GM19468 (cell line): ENCODE measurements around the gene BMI1.
"Not testable (repeated sequence)": the region's sequence is repeated elsewhere in the genome, so short reads cannot be mapped to it uniquely, and the experiment has no call there.

ENCODE experiments used
- ATAC-seq: cut with Tn5 transposase; IDR thresholded peaks from one replicate; pipeline ENCODE4 v1.9.1; 2021; ENCODE audit warnings: mild to moderate bottlenecking, moderate library complexity, moderate number of reproducible peaks; ENCODE audit not compliant: unreplicated experiment; ENCODE audit errors: extremely low read depth

The BMI1 gene

DNA sequence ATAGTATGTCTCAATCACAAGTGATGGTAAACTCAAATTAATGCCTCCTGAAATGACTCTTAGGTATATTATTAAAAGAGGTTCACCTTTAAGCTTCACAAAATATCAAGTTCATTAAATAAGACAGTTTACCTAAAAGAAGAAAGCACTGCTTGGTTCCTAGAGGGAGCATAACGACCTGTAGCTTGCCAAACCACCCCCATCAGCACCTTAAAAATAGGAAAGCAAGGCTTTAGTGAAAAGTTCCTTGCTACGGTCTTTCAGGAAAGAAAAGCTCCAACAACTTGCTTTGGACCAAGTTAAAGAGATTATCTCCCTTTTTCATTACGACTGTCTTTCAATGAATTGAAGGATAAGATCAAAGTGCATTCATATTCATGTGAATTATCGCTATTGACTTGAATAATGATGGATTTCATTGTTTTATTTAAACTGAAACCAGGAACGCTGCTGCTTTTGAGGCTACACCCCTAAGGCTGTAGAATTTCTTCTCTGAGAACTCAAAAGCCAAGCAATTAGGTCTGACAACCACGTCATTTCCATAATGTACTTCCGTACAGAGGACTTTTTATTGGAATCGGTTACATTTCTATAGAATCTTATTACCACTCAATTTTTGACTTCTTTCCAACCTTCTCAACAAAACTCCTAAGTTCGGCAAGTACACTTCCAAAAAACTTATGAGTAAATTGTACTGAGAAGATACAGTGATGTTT, 17.4 kb downstream of the BMI1 start:
- ATAC-seq: no peak

DNA sequence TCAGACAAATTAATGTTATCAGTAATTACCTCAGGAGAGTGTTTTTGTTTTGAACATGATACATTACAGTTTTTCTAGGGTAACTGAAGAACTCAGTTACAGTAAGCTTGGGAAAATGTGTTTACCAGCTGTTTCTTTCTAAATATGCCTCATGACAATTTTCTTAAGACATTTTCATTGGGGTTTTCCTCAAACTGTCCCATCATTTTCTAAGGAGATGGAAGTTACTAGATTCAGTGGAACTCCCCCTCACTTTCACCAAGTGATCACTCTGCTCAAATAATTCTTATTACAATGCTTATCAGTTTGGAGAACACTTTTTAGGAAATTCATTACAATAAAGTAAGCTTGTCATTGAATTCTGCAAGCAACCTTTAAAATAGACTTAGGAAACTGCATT, 18.0 kb downstream of the BMI1 start:
- ATAC-seq: no peak

DNA sequence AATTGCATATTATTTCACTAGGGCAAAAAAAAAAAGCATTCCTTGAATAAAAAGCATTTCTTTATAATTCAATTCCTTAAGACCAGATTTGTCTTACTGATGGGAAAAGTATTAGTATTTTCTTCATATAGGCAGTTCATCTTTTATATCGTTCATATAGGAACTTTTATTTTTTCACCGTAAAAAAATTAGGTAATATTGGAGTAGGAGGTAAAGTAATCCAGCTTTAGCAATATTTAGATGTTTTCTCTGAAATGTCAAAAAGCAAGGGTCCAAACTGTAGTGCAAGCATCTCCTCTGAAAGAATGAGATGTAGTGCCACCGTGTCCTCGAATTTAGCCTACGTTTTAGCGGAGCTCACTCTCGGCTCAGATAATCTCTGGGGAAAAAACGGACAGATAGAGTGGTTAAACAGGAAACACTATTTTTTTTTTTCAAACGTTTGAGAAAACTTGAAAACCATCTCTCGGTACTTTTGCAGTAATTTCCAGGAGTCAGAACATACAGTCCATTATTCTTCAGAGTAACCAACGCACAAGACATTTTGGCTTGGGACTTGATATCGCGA, 18.9 kb downstream of the BMI1 start:
- no peak for ATAC-seq

DNA sequence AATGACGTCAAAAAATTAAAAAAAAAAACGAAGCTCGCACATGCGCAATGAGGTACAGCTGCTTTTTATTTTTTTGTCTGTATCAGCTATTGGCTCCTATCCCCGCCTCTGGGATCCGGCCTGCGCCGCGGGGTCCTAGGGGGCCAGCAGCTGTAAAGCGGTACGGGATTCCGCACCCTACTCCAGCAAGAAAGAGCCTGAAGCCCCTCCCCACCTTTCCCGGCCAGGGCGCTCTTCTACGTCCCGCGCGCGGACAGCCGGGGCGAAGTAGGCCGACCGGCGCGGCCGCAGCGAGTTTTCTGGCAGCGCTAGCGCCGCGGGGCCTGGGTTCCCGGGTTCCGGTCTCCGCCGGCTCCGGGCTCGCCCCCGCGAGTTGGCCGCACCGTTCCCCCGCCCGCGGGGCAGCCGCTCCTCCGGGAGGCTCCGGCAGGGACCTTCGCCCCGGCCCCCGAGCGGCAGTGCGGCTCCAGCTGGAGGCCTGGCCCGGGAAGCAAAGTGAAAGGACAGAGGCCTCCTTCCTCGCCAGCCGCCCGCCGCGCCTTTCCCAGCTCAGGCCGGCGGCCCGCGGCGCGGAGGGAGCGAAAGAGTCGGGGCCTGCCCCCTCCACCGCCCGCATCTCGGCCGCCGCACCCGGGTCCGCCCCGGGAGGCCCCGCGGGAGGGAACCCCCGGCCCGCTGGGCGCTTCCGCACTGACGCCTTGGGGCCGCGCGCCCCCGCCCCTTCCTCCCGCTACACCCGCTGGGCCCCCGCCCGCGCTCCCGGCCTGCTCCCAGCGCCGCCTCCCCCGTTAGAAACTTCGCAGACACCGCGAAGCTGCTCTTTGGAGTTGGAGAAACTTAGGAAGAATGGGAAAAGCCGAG, 19.7 kb downstream of the BMI1 start:
- no peak for ATAC-seq

DNA sequence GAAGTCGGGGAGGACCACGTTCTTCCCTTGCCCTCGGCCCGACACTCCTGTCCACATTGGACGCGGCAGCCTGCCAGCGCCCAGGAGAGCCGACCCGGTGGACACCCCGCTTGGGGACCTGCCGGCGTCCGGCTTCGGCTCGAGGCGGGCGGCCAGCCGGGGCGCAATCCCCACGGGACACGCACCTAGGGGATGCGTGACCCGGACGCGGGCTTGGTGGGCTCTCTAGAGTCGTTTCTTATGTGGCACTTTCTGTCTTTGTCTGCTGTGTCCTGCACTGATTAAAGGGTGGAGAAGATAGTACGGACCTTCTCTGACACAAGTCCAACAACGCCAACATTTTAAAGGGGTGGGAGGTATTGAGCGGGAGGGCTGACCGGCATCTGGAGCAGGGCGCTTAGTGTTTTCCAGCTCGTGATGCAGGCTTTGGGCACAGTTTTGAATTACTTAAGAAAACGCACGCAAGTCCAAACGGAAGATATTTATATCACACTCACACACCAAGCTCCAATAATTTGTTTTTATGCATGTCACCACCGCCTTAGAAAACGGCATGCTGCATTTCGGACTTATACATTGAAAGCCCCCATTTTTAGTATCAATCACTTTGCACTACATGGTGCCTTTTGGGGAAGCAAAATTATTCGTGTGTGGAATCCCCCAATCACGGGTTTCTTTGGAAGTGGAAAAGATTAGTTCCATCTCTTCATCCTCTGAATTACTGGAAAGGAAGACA, 20.5 kb downstream of the BMI1 start:
- no peak for ATAC-seq

DNA sequence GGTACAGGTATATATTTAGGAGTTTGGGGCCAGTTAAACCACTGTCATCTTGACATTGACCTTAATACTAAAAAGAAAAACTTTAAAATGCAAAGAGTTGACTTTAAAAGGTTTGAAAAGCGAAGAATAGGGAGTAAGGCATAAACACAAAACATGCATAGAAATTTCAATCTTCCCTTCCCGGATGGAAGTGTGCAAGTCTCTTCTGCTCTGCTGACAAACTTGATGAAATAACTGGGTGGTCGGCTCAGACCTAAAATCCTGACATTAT, 21.0 kb downstream of the BMI1 start:
- no peak for ATAC-seq

DNA sequence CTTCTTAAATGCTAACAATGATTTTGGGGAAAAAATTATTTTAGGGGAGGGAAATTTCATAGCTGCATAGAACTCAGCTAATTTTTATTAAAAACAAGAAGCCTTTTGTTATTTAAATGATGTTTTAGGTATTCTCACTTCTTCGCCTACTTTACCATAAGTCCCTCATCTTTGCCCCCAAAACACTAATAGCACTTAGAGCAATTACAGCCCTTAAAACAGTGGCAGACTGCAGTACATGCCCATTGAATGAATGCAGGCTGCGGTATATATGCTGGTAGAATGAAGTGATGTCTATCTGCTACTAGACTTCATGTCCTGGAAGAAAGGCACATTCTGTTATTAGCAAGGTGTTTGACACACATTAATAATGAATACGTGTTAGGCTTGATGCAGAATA, 21.5 kb downstream of the BMI1 start:
- ATAC-seq: no peak

DNA sequence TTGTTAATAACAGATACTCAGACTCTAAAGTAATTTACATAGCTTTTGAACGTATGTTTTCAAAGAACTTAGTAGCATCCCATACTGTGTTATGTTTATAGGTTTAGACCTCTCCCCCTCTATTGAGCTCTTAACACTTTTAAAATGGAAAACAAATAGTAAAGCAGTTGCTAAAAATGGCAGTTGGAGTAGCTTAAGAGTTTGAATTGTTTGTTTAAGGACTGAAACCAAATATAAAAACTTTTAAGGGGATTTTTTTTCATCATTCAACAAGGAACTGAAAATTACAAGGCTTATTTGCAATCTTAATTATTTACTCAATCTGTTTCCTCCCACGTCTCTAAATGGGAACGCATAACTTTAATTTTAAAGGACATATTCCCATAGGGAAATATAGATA, 22.8 kb downstream of the BMI1 start:
- no peak for ATAC-seq

DNA sequence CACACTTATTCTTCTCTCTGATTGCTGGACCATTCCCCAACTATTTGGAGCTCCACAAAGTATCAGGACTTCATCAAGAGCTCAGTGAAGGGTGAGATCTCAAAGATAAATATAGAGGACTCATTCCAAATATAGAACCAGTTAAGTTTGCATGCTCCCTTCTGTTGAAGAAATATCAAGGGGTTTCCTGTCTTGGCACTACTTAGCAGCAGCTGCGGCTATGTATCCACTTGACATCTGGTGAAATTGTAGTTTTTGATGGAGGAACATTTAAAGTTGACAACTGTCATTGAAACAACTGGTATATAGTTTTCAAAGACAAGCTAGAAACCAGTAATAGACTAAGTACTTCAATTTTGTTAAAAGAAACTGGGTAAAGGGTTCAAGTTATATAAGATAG, 23.4 kb downstream of the BMI1 start:
- no peak for ATAC-seq

DNA sequence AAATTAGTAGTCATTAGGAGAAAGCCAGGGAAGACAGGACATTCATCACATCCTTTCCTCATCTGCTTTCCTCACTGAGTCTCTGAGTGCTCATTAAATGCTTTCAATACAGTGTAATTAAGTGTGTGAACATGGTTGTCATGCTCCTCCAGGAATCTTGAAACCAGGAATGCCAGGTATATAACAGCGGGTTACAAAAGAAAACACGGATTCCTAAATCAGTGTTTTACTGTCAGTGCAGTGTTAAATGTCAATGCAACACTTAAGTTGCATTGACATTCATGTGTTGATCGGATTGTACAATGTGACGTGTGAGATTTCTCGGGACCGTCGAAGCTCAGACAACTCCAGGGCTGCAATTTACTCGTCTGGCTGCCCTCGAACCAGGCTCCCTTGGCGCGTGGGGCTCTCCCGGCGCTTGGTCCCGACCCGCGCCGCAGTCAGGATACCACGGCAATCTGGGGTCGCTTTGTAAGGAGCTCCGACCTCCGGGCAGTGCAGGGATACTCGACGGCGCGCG, 23.9 kb downstream of the BMI1 start:
- no peak for ATAC-seq

DNA sequence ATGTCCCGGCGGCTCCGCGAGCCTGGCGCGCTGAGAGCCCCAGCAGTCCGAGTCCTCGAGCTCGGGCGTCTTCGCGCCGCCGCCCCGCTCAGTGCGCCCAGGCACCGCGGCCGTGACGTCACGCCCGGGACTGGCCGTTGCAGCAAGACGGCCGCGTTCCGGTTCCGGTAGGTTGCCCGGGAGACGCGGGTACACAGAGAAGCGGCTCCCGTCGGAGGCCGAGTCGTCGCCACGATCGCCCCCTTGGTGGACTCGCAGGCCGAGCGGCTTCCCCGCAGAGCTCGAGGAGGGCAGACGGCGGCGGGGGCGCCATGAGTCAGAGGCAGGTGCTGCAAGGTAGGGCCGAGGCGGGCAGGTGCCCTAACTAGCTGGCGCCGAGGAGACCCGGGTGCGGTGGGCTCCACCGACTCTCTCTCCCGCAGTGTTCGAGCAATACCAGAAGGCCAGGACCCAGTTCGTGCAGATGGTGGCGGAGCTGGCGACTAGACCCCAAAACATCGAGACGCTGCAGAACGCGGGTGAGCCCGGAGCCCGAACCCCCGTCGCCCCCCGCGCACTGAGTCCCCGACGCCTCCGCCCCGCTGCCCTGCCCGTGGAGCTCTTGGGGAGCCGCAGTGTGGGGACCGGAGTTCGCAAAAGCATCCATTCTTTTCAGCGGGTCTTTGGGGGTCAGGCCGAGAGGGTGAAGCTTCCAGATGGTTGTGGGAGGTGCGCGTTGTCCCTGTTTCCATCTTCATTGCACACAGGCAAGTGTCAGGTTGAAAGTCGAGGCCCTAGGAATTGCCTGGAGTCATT, 24.6 kb downstream of the BMI1 start, which contains the start of gene SPAG6:
SPAG6 (plus strand) TSS at position 196 of the 795 bp plus-strand sequence; CDS start at position 312, 116 bp downstream.
- ATAC-seq: no peak

DNA sequence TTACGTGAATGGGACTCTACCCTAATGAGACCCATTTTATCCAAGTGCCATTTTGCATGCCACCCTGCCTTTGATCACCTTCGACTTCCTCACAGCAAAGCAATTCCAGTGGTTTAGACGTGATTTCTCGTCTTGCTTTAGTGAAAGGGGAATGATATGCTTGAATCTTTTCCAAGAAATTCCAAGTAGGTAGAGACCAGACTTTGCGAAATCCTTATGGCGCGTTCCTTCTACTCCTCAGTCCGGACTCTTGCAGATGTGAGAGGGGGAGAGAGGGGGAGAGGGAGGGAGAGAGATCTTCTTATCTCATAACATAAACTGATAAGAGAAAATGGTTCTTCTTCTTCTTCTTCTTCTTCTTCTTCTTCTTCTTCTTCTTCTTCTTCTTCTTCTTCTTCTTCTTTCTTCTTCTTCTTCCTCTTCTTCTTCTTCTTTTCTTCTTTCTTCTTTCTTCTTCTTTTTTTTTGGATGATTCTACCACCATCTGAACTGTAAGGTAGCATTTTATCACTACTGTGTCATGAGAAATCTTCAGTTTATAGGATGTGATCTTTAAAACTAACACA, 25.3 kb downstream of the BMI1 start:
- ATAC-seq: no peak

DNA sequence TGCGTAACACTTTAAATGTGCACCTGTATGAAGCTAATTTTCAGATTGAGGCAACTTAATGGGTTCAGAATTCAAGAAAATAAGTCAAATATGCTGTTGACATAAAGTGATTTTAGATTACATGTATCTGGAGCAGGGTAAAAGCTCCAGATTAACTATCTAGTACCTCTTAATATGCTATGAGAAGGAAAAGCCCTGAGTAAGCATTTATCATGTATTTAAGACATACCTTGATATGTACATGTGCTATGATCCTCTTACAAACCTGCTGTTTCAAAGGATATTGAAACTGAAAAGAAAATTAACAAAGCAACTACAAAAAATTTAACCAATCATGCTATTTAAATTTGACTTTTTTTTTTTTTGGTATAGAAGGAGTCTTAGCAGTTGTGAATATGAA, 28.9 kb downstream of the BMI1 start:
- ATAC-seq: no peak

DNA sequence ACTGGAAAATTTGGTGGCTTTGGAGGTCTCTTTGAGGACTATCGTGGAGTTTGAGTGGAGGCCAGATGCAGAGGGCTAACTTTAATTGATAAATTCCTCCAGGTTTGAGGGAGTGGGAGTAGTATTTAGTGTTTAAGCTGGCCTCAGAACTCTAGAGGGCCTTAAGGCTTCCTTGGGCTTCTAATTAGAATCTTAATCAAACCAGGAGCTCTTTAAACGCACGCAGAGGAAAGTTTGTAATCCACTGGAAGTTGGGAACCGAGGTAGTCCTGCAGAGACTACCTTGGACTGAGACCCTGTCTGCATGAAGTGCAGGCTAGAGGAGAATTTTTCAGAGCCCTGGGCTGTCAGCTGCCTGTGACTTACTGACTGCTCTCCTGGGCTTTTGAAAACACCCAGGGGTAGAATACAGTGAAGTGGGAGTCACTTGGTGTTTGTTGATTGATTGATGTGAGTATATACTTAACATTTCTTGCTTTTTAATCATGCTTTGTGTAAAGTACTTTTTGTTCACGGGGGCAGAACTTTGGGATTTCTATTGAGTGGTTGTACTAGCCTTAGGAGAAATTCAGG, 30.3 kb downstream of the BMI1 start:
- ATAC-seq: no peak

DNA sequence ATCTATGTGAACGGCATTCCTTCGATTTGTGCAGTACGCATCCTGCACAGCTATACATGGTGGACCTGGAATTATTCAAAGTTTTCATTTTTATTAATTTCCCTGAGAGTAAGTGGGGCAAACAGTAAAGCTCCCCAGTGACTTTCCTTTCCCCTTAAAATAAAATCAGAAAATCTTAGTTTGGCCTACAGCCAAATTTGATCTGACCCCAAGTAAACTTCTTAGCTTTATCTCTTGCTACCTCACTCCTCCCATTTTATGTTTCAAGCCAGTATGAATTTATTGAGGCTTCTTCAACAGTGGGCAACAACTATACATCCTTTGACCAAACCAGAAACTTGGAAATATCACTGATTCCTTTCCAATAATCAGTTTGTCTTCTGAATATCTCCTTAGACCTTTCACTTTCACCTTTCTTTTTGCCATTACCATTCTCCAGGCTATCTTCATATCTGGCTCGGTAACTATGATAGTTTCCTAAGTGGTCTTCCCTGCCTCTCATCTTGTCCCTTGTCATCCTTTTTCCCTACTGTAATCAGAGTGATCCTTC, 35.5 kb downstream of the BMI1 start:
- ATAC-seq: no peak

DNA sequence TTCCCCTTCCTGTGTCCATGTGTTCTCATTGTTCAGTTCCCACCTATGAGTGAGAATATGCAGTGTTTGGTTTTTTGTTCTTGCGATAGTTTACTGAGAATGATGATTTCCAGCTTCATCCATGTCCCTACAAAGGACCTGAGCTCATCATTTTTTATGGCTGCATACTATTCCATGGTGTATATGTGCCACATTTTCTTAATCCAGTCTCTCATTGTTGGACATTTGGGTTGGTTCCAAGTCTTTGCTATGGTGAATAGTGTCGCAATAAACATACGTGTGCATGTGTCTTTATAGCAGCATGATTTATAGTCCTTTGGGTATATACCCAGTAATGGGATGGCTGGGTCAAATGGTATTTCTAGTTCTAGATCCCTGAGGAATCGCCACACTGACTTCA, 36.9 kb downstream of the BMI1 start:
- ATAC-seq: not testable (repeated sequence)

DNA sequence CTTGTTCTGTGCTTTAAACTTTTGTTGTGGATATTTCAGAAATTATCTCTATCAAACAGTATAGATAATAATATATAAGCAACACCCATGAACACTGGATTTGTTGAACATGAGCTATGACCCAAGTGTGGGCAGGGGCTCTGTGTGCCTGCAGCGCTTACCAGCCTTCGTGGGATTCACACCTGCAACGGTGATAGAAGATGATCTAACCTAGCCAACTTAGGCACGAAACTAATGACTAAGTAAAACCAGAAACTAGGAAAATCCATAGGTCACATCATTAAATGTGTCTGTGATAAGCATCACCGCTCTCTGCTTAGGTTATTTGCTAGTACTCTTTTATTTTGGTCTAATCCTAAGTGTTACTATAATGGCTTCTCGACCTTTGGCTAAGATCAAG, 42.4 kb downstream of the BMI1 start:
- ATAC-seq: no peak

DNA sequence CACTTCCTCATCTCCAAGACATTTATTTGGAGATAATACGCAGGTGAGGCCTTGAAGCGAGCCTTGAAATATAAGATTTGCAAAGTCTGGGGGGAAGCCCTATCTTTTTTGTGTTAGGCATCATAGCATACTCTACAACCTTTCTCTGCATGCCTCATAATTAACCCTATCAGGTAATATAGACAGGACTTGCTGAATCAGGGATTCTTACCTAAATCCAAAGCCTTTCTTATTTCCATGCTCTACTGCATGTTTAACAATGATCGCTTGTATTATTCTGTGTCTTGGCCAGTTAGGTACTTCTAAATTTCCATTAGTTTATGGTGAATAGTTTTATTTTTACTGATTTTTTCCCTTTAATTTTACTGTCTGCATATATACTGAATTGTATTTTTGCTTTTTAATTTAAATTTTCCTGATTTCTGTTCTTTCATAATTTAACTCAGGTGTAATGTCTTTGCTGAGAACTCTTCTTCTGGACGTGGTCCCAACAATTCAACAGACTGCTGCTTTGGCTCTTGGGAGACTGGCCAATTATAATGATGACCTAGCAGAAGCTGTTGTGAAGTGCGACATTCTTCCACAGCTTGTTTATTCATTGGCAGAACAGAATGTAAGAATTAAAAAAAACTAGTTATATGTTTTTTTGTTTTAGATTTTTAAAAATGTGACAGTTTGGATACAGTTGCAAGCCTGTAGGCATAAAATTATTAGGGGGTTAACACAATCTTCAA, 43.7 kb downstream of the BMI1 start:
- no peak for ATAC-seq
